HG02973 (cell line): Measurements from ENCODE around the gene TIMMDC1.
A peak's percentile ranks its signal among the peaks of the same experiment; 100 is the strongest.
"Not testable (repeated sequence)": the region's sequence is repeated elsewhere in the genome, so short reads cannot be mapped to it uniquely, and the experiment has no call there.

Source experiments
- ATAC-seq: cut with Tn5 transposase; IDR thresholded peaks from one replicate; pipeline ENCODE4 v1.9.1; 2021; ENCODE audit warnings: moderate library complexity; ENCODE audit not compliant: unreplicated experiment

Gene TIMMDC1

GRCh38 chr3:119508172-119508845 lies 10.0 kb downstream of the TIMMDC1 start:
- ATAC-seq = no peak

- no peak for ATAC-seq
These were observed 12.3 kb downstream of the TIMMDC1 start for GRCh38 chr3:119510690-119511089.

GRCh38 chr3:119514637-119515036 lies 16.3 kb downstream of the TIMMDC1 start:
- ATAC-seq = no peak

- ATAC-seq = no peak
These were observed 18.8 kb downstream of the TIMMDC1 start for GRCh38 chr3:119517112-119517511.

GRCh38 chr3:119518026-119518425 lies 19.7 kb downstream of the TIMMDC1 start:
- ATAC-seq = no peak

- no peak for ATAC-seq
These were observed 26.8 kb downstream of the TIMMDC1 start for GRCh38 chr3:119524931-119525662.

GRCh38 chr3:119527714-119528113 lies 29.4 kb downstream of the TIMMDC1 start:
- no peak for ATAC-seq

- no peak for ATAC-seq
These were observed 31.5 kb downstream of the TIMMDC1 start for GRCh38 chr3:119529883-119530282.

GRCh38 chr3:119530456-119530855 lies 32.1 kb downstream of the TIMMDC1 start:
- ATAC-seq = no peak

GRCh38 chr3:119531151-119531550 lies 32.8 kb downstream of the TIMMDC1 start:
- ATAC-seq = no peak

- ATAC-seq = no peak
These were observed 35.9 kb downstream of the TIMMDC1 start for GRCh38 chr3:119534296-119534695.

GRCh38 chr3:119536757-119537156 lies 38.4 kb downstream of the TIMMDC1 start:
- no peak for ATAC-seq

- no peak for ATAC-seq
These were observed 40.4 kb downstream of the TIMMDC1 start for GRCh38 chr3:119538772-119539171.

GRCh38 chr3:119541547-119541946 lies 43.2 kb downstream of the TIMMDC1 start:
- no peak for ATAC-seq

GRCh38 chr3:119542168-119542767 lies 43.9 kb downstream of the TIMMDC1 start:
- no peak for ATAC-seq

- ATAC-seq = no peak
These were observed 44.8 kb downstream of the TIMMDC1 start for GRCh38 chr3:119543147-119543546.

- no peak for ATAC-seq
These were observed 48.9 kb downstream of the TIMMDC1 start for GRCh38 chr3:119547227-119547626.

- no peak for ATAC-seq
These were observed 50.0 kb downstream of the TIMMDC1 start for GRCh38 chr3:119548341-119548740.

GRCh38 chr3:119550192-119550910 lies 52.0 kb downstream of the TIMMDC1 start:
- ATAC-seq = peak; percentile 34

GRCh38 chr3:119551598-119551997 lies 53.3 kb downstream of the TIMMDC1 start:
- no peak for ATAC-seq

- not testable (repeated sequence) for ATAC-seq
These were observed 54.6 kb downstream of the TIMMDC1 start for GRCh38 chr3:119552928-119553327.
